ENCODE data around the gene RRP7A. TPM values are rescaled to one million over a fixed set of nuclear protein-coding genes. Genes with fewer than 3 reads are reported as not detected.
"Not testable (repeated sequence)": the region's sequence is repeated elsewhere in the genome, so short reads cannot be mapped to it uniquely, and the experiment has no call there.

Gene RRP7A
- total and polyA plus RNA-seq, 10 of the 15 experiments (the other 5 are each of a cell fraction or from before 2014, with no cell fraction given), result 2.9 to 114 (median 43.8) TPM

DNA sequence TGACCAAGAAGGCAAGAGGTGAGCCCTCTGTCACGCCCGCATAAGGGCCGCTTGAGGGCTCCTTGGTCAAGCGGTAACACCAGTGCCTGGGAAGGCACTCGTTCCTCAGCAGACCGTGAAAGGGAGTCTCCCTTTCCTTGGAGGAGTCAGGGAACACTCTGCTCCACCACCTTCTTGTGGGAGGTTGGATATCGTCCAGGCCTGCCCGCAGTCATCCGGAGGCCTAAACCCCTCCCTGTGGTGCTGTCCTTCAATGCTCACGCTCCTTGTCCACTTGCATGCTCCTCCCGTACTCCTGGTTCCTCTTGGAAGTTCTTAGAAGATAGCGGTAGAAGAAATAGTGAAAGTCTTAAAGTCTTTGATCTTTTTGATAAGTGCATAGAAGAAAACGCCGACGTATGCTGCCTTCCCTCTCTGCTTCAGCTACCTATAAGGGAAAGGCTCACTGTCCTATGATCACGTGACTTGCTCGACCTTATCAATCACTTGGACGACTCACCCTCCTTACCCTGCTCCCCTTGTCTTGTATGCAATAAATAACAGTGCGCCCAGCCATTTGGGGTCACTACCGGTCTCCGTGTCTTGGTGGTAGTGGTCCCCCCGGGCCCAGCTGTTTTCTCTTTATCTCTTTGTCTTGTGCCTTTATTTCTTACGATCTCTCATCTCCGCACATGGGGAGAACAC is 11.9 kb upstream of the RRP7A start:
- H3K79me2 ChIP-seq (ENCODE audit: control insufficient read depth, insufficient read depth, low read length); H3K9me3 ChIP-seq (replicated peaks; ENCODE audit: control insufficient read depth, insufficient read depth, low read length); CTCF ChIA-PET; DNase-seq (ENCODE audit: low read depth, low spot score); POLR2A ChIA-PET; H3K36me3 ChIP-seq (ENCODE audit: control insufficient read depth in 2 of 2, insufficient read depth in 2 of 2, low read length in 1 of 2); H3K27me3 ChIP-seq (replicated peaks in 1 of 2; ENCODE audit: control insufficient read depth in 2 of 2, insufficient read depth in 2 of 2, low read length in 1 of 2); H3K4me2 ChIP-seq (ENCODE audit: control insufficient read depth, insufficient read depth); in situ Hi-C loops (cut with MboI); FAIRE-seq; H3K4me3 ChIP-seq; H2AFZ ChIP-seq (ENCODE audit: control insufficient read depth, low read depth, low read length); ATAC-seq; BruUV-seq (replicated peaks); H3K27ac ChIP-seq (ENCODE audit: control insufficient read depth, insufficient read depth); RAD21 ChIA-PET (ENCODE audit: unreplicated experiment); H3K9ac ChIP-seq (ENCODE audit: control insufficient read depth, insufficient read depth, low read length); H4K20me1 ChIP-seq (ENCODE audit: control insufficient read depth, insufficient read depth): not testable (repeated sequence)
- SMC1A ChIA-PET (ENCODE audit: uncharacterized antibody, unreplicated experiment), result interaction anchor here (0.6 kb wide), 1 partner anchor 35 kb away, joined by 3 read pairs; no protein-coding TSS in a partner anchor
- H3K4me1 ChIP-seq (ENCODE audit: control insufficient read depth, insufficient read depth, low read length), result peaks cover 24% of the 10 kb centered on the region
- intact Hi-C loops (cut with micrococcal nuclease; ENCODE audit: unreplicated experiment), result loop anchor here (2.0 kb wide), 1 partner anchor 21 kb away; the partner anchor contains the start of gene SERHL2
- 87% methylated on average over 24 of the region's 24 CpGs for WGBS (ENCODE audit: insufficient coverage, insufficient replicate concordance, low lambda C conversion rate, missing lambda C conversion rate)

DNA sequence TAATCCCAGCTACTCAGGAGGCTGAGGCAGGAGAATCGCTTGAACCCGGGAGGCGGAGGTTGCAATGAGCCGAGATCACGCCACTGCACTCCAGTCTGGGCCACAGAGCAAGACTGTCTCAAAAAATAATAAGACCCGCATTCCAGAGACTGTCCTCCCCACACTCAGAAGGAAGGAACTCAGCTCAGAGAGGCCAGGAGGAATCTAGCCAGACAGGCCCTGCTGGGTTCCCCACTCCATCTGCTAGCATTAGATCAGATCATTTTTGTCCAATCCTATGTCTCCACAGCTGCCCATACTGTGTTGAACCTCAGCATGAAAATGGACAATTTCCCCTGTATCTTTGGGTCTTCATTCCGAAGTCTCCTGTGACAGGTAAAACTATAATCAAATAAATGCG is 9.8 kb upstream of the RRP7A start:
- H3K4me3 ChIP-seq; H4K20me1 ChIP-seq (ENCODE audit: control insufficient read depth, insufficient read depth); H3K9me3 ChIP-seq (replicated peaks; ENCODE audit: control insufficient read depth, insufficient read depth, low read length); ATAC-seq; SMC1A ChIA-PET (ENCODE audit: uncharacterized antibody, unreplicated experiment); RAD21 ChIA-PET (ENCODE audit: unreplicated experiment); CTCF ChIA-PET; H3K27me3 ChIP-seq (replicated peaks in 1 of 2; ENCODE audit: control insufficient read depth in 2 of 2, insufficient read depth in 2 of 2, low read length in 1 of 2); DNase-seq (ENCODE audit: low read depth, low spot score); H3K4me2 ChIP-seq (ENCODE audit: control insufficient read depth, insufficient read depth); H2AFZ ChIP-seq (ENCODE audit: control insufficient read depth, low read depth, low read length); H3K79me2 ChIP-seq (ENCODE audit: control insufficient read depth, insufficient read depth, low read length); H3K9ac ChIP-seq (ENCODE audit: control insufficient read depth, insufficient read depth, low read length); H3K27ac ChIP-seq (ENCODE audit: control insufficient read depth, insufficient read depth); in situ Hi-C loops (cut with MboI); FAIRE-seq; POLR2A ChIA-PET; BruUV-seq (replicated peaks); H3K36me3 ChIP-seq (ENCODE audit: control insufficient read depth in 2 of 2, insufficient read depth in 2 of 2, low read length in 1 of 2): not testable (repeated sequence)
- peaks cover 22% of the 10 kb centered on the region for H3K4me1 ChIP-seq (ENCODE audit: control insufficient read depth, insufficient read depth, low read length)
- WGBS (ENCODE audit: insufficient coverage, insufficient replicate concordance, low lambda C conversion rate, missing lambda C conversion rate), result 89% methylated on average over 8 of the region's 8 CpGs
- intact Hi-C loops (cut with micrococcal nuclease; ENCODE audit: unreplicated experiment), result loop anchor here (5.0 kb wide), 1 partner anchor 83 kb away; the partner anchor contains the start of gene POLDIP3
